GM12874 (cell line): ENCODE measurements around the gene CHRM5.

ENCODE experiments used
- TF ChIP-seq, protein P1 (sequence below): IDR thresholded peaks from 2 replicates; pipeline ENCODE4 v1.5.1; 2011; ENCODE audit warnings: low read depth, mild to moderate bottlenecking, control low read depth, low read length, moderate library complexity; ENCODE audit not compliant: insufficient read depth

CHRM5 gene

DNA sequence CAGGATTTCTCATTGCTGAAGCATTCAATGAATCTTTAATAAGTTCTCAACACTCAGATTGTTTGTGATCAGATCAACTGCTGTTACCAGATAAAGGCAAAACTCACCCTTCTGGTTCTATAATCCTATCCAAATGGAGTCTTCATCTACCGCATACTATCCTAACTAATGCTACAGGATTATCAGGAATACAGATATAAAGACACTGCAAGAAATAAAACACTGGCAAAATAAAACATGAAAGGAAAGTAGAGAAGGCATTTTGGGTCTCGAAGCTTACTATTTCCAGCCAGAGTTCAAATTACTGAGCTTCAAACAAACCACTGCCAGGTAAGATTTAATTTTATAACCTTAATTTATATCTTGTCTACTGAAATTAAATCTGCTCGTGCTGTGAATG lies 524 bp downstream of the CHRM5 start:
- TF ChIP-seq, protein P1, sequence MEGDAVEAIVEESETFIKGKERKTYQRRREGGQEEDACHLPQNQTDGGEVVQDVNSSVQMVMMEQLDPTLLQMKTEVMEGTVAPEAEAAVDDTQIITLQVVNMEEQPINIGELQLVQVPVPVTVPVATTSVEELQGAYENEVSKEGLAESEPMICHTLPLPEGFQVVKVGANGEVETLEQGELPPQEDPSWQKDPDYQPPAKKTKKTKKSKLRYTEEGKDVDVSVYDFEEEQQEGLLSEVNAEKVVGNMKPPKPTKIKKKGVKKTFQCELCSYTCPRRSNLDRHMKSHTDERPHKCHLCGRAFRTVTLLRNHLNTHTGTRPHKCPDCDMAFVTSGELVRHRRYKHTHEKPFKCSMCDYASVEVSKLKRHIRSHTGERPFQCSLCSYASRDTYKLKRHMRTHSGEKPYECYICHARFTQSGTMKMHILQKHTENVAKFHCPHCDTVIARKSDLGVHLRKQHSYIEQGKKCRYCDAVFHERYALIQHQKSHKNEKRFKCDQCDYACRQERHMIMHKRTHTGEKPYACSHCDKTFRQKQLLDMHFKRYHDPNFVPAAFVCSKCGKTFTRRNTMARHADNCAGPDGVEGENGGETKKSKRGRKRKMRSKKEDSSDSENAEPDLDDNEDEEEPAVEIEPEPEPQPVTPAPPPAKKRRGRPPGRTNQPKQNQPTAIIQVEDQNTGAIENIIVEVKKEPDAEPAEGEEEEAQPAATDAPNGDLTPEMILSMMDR, result no peak

DNA sequence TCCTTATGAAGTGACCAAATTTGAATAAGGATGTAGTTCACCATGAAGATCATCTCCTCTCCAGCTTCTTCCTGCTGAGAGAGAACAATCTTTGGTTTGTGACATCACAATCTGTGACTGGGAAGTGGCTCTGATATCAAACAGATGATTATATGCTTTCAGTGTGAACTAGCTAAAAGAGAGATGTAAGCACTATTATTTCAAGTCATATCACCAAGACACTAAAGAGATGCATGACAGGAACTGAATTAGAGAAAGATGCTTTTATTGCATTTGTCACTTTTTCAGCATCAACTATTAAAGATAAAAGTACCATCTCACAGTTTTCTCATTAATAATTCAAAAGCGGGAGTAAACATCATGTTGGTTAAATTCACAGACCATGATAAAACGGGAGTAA lies 3.5 kb downstream of the CHRM5 start:
- TF ChIP-seq, protein P1, result no peak

DNA sequence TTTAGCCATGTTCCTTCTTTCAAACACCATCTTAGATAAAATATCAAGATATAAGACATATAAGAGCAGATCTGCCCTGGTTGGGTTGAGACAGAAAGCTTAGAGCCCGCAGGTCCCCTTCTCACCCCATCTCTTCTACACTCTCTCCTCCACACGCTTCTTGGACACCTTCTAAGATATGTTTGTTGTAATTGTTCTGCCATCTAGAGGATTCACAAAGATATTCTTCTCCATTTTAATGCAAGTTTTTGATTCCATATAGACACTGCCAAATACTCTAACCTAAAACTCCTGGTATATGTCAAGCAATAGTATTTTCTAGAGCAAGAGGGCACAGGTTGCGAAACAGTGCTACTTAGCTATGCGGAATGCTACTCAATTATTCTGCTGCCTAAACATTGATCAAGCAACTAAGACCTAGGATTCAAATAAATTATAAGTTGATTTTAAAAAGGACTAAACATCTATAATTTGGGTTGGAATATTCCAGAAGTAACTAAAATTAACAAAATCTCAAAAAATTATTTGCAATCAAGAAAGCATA lies 6.8 kb downstream of the CHRM5 start:
- TF ChIP-seq, protein P1, result no peak

DNA sequence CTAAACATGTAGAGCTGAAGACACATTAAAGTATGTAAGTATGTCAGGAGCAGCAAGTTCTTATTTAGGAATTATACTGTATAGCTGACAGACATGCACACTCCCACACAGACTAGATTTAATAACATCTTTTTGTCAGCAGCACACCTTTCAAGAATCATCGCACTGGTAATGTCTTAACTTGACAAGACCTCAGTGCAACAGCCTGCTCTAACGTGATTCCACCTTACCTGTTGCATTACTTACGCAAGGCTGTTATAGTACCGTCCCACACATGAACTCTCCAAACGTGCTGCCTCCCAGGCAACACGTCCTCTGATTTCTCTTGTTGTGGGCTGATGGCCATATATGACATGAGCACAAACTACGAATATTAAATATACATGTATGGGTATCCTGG lies 11.9 kb downstream of the CHRM5 start:
- TF ChIP-seq, protein P1, result no peak

DNA sequence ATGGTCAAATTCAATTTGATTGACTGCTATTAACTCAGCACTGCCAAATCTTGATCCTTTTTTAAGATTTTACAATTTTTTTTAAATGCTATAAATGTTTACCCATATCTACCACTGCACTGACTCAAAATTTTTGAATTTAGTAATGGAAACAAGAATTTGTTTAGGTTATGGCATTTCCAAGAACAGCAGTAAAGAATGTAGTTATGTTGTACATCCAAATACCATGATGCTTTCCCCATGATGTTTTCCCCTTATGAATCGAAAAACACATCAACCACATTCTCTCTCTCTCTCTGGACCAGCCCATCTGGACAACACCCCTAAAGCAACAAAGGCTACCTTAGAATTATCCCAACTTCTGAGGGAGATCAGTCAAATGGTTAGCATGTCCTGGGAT lies 14.2 kb downstream of the CHRM5 start:
- TF ChIP-seq, protein P1, result no peak

DNA sequence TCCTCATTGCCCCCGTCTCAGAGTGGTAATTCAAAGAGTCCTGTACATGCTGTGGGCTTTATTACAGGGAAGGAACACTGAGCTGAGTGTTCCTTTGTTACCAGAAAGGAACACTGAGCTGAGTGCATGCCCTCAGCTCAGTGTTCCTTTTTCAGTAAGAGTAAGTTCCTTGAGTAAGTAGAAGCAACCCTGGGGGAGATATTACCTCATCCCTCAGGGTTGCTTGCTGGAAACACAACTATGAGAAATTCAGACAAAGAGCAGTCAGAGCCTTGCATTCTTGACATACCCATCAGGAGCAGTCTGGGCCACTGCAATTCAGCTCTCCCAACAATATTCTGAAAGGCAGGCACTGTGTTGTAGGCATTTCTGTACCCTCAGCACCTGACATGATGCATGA lies 17.0 kb downstream of the CHRM5 start:
- TF ChIP-seq, protein P1, result no peak

DNA sequence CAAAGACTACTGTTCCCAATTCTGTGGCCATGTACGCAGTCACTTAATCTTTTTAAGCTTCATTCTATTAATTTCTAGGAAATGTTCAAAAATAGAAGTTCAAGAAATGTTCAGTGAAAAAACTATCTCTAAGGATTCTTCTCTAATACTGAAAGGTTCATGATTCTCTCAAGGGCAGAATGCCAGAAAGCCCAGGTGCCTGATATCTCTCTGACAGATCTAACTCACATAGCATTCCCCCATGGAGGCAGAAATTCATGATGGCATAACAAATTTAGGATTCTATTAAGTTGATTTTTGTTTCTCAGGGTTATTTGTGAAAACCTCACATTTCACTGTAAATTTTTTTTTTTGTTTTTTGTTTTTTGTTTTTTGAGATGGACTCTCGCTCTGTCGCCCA lies 17.5 kb downstream of the CHRM5 start:
- TF ChIP-seq, protein P1, result no peak
